ENCODE measurements around the gene IL13RA1. TPM values are rescaled to one million over a fixed set of nuclear protein-coding genes. Genes with fewer than 3 reads are reported as not detected.
A peak's percentile ranks its signal among the peaks of the same experiment; 100 is the strongest.
"Not testable (repeated sequence)": the region's sequence is repeated elsewhere in the genome, so short reads cannot be mapped to it uniquely, and the experiment has no call there.

The IL13RA1 gene
- total RNA-seq, 1 experiment from 2014 or later, result 80.7 TPM

- DNase-seq (ENCODE audit: low spot score), result no peak
Observed at GRCh38 chrX:118729042-118729652, 1.7 kb downstream of the IL13RA1 start.

- peak; percentile 56 for DNase-seq (ENCODE audit: low spot score)
Observed at GRCh38 chrX:118730500-118731247, 3.3 kb downstream of the IL13RA1 start.

- DNase-seq (ENCODE audit: low spot score), result not testable (repeated sequence)
Observed at GRCh38 chrX:118732551-118732950, 5.1 kb downstream of the IL13RA1 start.

DNA sequence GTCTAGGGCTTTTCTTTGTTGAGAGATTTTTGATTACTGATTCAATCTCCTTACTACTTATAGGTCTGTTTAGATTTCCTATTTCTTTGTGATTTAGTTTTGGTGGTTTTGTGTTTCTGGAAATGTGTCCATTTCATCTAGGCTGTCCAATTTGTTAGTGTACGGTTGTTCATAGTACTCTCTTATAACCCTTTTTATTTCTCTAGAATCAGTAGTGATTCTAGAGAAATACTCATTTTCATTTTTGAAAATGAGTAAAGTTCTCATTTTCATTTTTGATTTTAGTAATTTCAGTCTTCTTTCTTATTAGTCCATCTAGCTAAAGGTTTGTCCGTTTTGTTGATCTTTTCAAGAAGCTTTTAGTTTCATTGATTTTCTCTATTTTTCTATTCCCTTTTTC lies 7.5 kb downstream of the IL13RA1 start:
- DNase-seq (ENCODE audit: low spot score), result no peak

DNA sequence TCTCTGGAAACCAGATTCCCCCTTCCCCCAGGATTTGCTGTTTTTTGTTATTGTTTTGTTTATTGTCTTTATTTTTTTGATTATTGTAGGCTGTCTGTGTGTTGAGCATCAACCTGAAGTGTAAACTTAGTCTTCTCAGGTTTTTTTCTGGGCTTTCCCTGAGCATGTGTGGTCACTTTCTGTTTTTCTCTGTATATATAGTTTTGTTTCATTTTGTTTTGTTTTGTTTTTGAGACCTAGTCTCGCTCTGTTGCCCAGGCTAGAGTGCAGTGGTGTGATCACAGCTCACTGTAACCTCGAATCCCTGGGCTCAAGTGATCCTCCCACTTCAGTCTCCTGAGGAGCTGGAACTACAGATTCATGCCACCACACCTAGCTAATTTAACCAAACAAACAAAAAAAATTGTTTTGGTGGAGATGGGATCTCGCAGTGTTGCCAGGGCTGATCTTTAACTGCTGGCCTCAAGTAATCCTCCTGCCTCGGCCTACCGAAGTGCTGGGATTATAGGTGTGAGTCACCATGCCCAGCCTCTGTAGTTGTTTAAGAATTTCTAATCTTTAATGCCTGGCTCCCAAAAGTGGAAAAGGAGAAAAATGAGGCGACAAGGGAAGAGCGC lies 9.1 kb downstream of the IL13RA1 start:
- no peak for DNase-seq (ENCODE audit: low spot score)

DNA sequence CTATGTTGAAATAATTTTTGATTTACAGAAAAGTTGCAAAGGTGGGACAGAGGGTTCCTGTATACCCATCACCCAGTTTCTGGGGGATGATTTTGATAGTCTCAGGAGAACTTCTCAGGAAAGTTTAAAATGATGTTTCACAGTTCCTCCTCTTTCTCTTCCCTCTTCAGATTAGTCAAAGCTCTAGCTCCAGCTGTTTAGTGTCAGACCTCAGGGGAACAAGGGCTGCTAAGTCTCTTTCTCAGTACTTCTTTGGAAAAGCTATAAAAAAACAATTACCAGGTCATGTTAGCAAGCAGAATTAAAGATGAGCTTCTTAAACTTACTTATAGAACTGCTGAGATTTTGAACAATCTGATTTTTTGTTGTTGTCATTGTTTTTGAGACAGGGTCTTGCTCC lies 12.2 kb downstream of the IL13RA1 start:
- no peak for DNase-seq (ENCODE audit: low spot score)

DNA sequence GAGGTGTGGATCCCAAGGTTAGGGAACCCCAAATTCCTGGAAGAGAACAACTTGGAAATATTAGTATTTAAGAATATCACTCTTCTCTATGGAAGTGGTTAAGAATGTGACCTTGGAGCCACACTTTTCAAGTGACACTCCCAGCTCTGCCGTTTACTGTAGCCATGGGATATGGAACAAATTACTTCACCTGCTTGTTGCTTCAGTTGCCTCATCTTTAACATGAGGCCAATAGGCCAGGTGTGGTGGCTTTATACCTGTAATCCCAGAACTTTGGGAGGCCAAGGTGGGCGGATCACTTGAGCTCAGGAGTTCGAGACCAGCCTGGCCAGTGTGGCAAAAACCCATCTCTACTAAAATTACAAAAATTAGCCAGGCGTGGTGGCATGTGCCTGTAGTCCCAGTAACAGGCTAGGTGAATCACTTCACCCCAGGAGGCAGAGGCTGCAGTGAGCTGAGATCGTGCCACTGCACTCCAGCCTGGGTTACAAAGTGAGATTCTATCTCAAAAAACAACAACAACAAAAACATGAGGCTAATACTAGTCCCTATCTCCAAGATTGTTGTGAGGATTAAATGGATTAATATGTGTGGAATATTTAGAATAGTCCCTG lies 13.0 kb downstream of the IL13RA1 start:
- DNase-seq (ENCODE audit: low spot score), result no peak

DNA sequence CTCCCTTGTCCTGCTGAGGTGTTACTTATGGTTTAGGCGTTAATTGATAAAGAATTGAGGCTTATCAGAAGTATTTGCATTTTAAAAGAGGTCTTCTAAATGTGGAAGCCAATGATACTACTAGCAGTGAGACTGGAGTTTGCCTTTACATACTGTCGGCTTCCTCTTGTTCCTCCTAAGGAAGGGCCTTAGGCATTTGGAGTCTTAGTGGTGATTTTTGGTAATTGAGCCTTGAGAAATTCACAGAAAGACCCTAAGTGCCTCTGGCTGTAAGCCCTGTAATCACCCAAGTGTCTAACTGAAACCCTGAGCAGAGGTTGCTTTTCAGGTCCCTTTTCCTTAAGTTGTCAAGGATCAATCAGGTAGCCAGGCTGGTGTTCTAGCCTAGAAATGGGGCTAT lies 14.8 kb downstream of the IL13RA1 start:
- DNase-seq (ENCODE audit: low spot score), result no peak

DNA sequence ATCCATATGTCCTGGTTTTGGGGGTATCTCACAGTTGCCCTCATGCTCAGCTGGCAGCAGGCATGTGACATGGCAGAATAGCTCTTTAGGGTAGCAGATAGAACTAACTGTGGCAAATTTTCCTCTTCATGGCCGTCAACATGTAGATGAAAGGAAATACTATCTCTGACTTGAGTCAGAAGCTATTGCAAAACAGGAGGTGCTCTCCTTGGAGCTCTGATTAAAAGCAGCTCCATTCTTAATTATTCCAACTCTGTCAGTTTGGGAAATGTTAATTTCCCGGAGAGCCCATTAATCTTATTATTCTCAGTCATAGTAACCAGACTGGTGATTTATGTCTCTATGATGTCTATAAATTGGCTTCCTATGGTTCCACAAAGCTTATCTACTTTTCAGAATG lies 18.2 kb downstream of the IL13RA1 start:
- no peak for DNase-seq (ENCODE audit: low spot score)

GRCh38 chrX:118751950-118752783 lies 24.8 kb downstream of the IL13RA1 start:
- no peak for DNase-seq (ENCODE audit: low spot score)

GRCh38 chrX:118755633-118756032 lies 28.2 kb downstream of the IL13RA1 start:
- no peak for DNase-seq (ENCODE audit: low spot score)

DNA sequence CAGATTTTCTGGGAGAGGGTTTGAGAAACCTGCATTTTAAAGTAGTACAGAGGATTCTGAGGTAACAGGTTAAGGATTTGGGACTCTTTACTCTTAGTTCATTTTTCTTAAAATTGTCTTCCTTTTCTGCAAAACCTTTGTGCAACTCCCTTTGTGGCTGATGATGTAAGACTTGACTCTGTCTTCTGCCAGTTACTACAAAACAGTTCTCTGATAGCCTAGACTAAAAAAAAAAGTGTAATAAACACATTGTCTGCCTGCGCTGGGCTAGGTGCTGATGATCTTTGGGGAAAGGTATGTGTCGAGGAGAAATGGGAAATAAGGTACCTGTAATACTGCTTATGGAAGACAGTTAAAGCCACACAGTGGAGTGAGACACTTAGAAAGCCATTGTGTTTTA lies 28.7 kb downstream of the IL13RA1 start:
- DNase-seq (ENCODE audit: low spot score), result no peak

GRCh38 chrX:118758511-118758910 lies 31.1 kb downstream of the IL13RA1 start:
- DNase-seq (ENCODE audit: low spot score), result no peak

DNA sequence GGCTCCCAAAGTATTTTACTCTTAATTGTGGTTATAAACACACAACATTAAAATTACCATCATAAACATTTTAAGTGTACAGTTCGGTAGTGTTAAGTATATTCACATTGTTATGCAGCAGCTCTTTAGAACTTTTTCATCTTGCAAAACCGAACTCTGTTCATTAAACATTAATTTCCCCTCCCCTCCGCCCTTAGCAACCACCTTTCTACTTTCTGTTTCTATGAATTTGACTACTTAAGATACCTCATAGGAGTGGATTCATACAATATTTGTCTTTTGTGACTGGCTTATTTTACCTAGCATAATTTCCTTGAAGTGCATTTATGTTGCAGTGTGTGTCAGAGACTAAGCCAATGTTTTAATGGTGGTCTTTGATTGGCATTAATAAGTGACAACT lies 32.6 kb downstream of the IL13RA1 start:
- DNase-seq (ENCODE audit: low spot score), result no peak

DNA sequence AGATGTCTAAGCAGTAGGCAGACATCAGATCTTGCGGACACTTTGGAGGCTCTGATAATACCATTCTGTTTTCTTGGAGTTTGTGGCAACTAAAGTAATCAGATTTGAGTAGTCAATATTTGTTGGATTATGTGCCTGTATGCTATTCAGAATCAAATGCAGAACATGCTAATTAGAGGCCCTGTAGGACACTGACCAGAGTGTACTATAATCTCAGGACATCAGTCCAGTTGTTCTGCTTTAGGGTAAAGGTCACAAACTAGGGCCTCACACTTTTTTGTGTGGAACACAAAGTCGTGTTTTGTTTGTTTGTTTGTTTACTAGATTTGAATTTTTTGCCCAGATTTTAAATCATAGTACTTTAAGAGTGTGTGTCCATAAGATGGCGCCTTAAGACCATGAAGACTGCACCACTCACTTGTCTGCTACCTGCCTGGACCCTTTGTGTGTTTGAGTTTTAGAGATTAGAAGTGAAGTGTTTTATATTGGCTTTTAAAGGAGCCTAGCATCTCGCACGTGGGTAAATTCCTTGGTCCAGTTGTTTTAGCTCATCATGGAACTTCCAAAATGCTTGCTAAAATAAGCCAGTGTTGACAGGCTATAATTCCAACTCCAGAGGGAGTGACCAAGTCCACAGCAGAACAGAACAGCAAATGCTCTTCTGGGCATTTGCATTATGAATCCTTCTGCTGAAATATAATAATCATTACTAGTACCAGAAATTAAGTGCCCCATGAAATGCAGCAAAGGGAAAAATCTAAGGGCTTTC lies 34.7 kb downstream of the IL13RA1 start:
- no peak for DNase-seq (ENCODE audit: low spot score)

- DNase-seq (ENCODE audit: low spot score), result no peak
Observed at GRCh38 chrX:118763489-118763888, 36.1 kb downstream of the IL13RA1 start.

DNA sequence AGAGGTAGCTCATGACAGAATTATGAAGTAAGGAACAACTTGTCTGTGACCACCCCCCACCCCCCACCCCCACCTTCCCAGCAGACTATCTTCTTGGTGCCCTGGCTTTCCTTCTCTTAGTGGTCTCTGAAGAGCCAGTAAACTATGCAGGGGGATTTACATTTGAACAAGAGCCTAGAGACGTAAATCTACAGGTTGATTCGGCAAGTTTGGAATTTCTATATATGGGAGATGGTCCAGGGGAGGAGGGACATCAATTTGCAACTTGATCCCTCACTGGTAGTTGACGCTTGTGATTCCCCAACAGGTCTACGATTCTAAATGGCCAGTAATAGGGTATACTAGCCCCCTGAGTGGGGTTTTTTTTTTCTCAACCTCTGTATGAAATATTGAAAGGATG lies 36.7 kb downstream of the IL13RA1 start:
- DNase-seq (ENCODE audit: low spot score), result no peak

DNA sequence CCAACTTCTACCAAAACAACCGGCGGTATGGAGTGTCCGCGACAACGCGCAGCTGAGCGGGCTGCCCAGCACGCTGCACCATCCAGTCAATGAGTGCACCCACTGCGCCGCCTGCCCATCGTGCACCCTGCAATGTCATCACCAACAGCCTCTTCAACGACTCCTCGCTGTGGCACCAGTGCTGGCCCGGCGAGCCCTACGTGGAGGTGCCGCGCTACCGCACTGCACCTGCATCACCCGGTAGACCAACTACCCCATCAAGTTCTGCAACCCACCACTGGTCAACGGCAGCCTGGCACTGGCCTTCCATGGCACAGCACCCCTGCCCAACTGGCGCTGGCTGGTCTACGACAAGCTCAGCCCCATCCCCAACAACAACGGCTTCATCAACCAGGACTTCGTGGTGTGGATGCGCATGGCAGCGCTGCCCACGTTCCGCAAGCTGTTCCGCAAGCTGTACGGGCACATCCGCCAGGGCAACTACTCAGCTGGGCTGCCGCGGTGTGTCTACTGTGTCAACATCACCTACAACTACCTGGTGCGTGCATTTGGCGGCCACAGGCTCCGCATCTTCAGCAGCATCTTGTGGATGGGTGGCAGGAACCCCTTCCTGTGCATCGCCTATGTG lies 42.8 kb downstream of the IL13RA1 start:
- no peak for DNase-seq (ENCODE audit: low spot score)

- DNase-seq (ENCODE audit: low spot score), result no peak
Observed at GRCh38 chrX:118772051-118772450, 44.6 kb downstream of the IL13RA1 start.

DNA sequence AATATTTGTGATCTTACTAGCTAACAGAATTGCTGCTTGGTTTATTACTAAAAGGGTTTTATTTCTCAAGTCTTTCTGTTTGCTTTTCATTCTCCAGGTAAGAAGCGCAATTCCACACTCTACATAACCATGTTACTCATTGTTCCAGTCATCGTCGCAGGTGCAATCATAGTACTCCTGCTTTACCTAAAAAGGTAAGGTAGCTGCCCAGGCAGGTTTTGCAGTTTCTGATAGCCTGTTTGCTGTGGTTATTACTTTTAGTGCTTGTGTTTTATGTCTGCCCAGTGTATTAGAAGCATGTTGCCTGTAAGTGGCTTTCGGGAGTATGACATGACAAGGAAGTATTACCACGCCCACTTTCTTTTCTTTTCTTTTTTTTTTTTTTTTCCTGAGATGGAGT lies 46.4 kb downstream of the IL13RA1 start:
- no peak for DNase-seq (ENCODE audit: low spot score)

DNA sequence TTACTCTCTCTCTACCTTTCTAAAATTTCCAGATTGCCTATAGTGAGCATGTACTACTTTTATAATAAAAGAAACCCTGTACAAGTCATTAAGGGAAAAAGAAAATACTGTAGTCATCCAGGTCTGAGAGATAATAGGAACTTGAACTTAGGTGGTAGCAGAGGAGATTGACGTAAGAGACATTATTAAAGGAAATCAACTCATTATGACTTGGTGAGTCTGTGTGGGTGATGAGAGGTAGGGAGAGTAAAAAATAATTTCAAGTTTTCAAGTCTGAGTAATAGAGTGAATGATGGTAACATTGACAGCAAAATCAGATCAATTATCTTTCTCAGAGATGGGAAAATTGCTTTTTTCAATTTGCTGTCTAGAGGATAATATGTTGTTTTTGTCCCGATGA lies 52.2 kb downstream of the IL13RA1 start:
- DNase-seq (ENCODE audit: low spot score), result no peak

All from H4 (cell line).